ENCODE measurements around the gene GALNT2. TPM values are rescaled to one million over a fixed set of nuclear protein-coding genes. Genes with fewer than 3 reads are reported as not detected.

GALNT2 gene
- total RNA-seq, 1 donor: 38.0 TPM

DNA sequence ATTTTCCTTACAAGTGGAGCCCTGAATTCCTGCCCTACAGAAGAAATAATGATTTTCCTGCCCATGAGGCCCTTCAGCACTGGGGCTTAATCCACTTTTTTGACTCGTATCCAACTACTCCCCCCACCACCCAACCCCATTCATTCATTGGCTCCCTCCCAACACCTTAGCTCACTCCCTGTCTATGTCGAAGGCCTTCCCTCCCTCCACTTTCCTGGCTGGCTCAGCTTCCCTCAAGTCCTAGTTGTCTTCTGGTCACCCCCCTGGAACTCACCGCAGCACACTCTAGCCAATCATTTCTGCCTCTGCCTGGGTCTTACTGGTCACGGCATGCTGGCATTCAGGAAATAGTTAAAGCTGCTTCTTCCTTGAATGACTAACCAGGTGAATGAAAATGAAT is 240.2 kb downstream of the GALNT2 start:
- DNase-seq (ENCODE audit: low read depth in 2 of 3, low spot score in 2 of 3): no peak

GRCh38 chr1:230308039-230308438 is 241.0 kb downstream of the GALNT2 start:
- no peak for DNase-seq (ENCODE audit: low read depth in 2 of 3, low spot score in 2 of 3)

GRCh38 chr1:230308821-230309220 is 241.8 kb downstream of the GALNT2 start:
- DNase-seq (ENCODE audit: low read depth in 2 of 3, low spot score in 2 of 3): no peak

GRCh38 chr1:230309646-230310177 is 242.7 kb downstream of the GALNT2 start:
- DNase-seq (ENCODE audit: low read depth in 2 of 3, low spot score in 2 of 3): no peak

- DNase-seq (ENCODE audit: low read depth in 2 of 3, low spot score in 2 of 3): peak; percentile 49 to 80 (median 66)
Measured at GRCh38 chr1:230310381-230311163, 243.5 kb downstream of the GALNT2 start.

- DNase-seq (ENCODE audit: low read depth in 2 of 3, low spot score in 2 of 3): no peak
Measured at GRCh38 chr1:230312676-230313075, 245.6 kb downstream of the GALNT2 start.

DNA sequence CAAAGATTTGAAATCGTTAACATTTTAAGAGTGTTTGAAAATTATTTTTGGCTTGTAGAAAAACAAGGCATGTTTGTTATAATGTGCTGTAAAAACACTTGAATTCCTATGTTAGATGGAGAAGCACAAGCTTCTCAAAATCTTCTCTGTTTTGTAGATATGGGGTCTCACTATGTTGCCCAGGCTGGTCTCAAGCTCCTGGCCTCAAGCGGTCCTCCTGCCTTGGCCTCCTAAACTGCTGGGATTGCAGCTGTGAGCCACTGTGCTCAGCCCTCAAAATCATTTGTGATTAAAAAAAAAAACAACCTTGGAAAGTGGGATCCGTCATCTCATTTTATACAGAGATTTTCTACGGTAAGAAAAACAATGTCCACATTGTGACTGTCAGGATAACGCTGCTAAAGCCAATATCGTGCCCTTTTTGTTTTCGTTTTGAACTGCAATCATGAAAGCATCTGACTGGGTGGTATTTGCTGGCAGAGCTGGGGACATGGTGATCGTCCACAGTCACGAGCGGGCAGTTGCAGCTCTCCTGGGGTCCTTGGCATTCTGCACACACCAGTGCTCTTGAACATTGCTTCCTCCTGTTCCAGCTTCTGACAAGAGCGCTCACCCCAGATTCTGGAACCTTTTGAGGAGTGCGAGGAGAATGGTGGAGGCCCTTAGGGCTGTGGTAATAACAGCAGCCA is 246.6 kb downstream of the GALNT2 start:
- no peak for DNase-seq (ENCODE audit: low read depth in 2 of 3, low spot score in 2 of 3)

- DNase-seq (ENCODE audit: low read depth in 2 of 3, low spot score in 2 of 3): no peak
Measured at GRCh38 chr1:230314142-230314470, 247.1 kb downstream of the GALNT2 start.

GRCh38 chr1:230315099-230315498 is 248.1 kb downstream of the GALNT2 start:
- no peak for DNase-seq (ENCODE audit: low read depth in 2 of 3, low spot score in 2 of 3)

DNA sequence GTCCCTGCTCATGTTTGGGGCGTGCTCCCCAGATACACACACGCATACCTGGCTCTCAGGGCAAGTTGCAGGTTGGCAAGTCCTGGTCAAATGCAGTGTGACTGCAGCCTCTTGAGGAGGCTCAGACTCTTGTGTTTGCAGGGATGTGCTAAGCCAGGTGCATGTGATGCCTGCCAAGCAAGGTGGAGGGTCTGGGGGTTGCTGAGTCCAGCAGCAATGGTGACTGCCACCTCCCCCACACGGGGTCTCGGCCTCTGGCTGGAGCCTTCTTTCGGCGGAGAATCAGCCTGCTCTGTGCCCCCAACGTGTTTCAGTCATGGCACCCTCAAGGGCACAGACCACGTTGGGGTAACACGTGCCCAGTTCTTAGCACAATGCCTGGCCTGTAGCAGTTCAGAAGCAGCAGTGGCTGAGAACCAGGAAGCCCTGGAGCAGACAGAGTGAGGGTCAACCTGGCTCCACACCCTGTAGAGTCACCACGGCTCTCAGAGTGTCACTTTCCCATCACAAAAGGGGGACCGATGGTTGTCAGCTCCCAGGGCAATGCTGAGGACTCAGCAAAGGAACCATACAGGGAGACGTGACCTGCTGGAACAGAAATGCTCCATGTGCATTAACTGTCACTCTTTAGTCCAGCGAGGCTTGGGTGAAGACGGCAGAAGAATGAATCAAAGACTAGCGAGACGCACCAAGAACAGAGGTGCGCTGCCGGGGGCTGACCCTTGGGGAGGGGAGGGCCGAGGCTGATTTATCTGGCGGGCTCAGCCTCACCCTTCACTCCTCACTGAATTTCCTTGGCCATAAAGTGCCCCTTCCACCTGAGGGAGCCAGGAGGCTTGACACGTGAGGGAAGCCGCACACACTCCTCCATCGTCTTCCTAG is 250.1 kb downstream of the GALNT2 start:
- DNase-seq (ENCODE audit: low read depth in 2 of 3, low spot score in 2 of 3): no peak

- DNase-seq (ENCODE audit: low read depth in 2 of 3, low spot score in 2 of 3): peak in 1 of 3 donors; percentile 13
Measured at GRCh38 chr1:230317823-230318819, 251.1 kb downstream of the GALNT2 start.

DNA sequence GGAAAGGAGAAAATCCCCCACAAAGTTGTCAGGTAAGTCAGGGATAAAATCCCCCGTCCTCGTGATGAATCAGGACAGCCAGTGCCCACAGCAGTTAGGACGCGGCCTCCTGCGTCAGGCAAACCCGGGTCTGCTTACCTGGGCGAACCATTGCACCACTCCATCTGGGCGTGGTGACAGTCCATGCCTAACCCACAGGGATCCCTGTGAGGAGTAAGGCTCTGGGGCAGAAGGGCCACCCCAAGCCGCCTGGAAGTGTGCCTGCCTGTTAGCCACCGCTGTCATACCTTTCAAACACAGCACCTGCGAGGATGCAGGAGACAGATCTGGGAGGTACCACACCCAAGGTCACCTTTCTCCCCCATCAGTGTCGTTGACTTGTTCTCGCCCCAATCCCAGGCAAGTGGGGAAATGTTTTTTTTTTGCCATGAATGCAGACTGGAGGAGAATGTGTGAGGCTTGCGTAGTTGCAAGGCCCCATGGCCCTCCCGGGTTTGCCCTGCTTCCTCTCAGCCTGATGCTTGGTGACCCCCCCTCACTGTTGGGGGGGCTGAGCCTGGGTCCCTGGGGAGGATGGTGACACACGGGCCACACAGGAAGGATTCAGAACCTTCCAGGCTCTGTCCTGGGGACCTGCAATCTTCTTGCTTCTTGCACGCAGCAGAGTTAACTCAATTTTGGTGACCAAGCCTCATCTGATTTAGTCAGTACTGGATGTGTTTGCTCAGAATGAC is 252.1 kb downstream of the GALNT2 start:
- no peak for DNase-seq (ENCODE audit: low read depth in 2 of 3, low spot score in 2 of 3)

DNA sequence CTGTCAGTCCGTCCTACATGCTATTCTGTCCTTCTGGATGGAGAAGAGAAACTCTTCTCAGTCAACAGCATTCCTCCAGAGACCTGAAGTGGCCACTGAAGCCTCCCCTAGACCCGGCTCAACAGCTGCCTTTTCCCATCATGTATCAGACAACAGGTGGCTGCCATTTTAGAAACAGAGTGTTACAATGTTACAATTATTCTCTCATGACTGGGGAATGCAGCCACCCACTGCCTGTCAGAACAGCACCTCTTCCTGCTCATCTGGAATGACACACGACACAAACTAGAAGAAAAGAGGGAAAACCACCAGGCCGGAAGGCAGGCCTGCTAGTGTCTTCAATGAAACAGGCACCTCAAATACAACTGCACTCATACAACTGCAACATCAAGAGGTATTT is 253.8 kb downstream of the GALNT2 start:
- DNase-seq (ENCODE audit: low read depth in 2 of 3, low spot score in 2 of 3): no peak

DNA sequence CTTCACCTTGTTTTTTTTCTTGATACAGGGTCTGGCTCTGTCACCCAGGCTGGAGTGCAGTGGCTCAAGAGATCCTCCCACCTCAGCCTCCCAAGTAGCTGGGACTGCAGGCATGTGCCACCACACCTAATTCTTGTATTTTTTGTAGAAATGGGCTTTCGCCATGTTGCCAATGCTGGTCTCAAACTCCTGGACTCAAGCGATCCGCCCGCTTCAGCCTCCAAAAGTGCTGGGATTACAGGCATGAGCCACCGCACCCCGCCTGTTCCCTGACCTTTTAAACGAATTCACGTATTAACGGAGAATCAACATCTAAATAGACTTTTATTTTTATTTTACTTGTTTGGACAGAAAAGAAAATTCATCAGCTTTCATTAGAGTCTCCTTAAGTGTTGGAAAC is 254.3 kb downstream of the GALNT2 start:
- DNase-seq (ENCODE audit: low read depth in 2 of 3, low spot score in 2 of 3): no peak

GRCh38 chr1:230321741-230322420 is 254.8 kb downstream of the GALNT2 start:
- no peak for DNase-seq (ENCODE audit: low read depth in 2 of 3, low spot score in 2 of 3)

DNA sequence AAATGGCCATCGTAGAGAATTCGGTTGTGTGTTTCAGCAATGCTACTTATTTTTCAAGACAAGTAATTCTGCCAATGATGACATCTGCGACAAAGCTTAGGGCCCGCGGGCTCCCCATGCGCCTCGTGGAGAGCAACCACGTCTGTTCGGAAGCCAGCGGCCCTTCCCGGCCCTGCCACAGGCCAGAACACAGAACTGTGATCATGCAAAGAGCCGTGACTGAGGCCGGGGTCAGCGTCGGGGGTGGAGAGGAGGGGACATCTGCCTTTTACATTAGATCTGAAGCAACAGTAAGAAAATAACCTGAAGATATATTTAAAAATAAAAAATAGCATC is 255.4 kb downstream of the GALNT2 start:
- DNase-seq (ENCODE audit: low read depth in 2 of 3, low spot score in 2 of 3): no peak

- DNase-seq (ENCODE audit: low read depth in 2 of 3, low spot score in 2 of 3): no peak
Measured at GRCh38 chr1:230322967-230323547, 256.0 kb downstream of the GALNT2 start.

DNA sequence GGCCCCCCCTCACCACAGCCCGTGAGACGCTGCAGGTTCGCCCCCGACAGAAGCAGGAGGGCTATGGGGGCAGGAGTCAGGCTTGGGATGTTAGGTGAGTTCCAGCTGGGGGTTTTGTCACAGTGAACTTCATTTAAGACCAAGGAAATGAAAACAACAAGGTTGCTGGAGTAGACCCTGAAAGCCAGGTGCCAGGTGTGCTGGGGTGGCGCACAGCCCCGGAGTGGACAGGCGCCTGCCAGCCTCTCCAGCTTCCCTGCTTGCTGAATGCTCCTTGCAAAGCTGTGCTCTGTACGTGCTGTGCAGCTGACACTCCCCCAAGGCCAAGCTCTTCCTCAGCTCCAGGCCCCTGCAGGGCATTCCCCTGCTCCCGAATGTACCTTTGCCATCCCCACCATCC is 256.6 kb downstream of the GALNT2 start:
- no peak for DNase-seq (ENCODE audit: low read depth in 2 of 3, low spot score in 2 of 3)
